Keratinocyte (primary cell): ENCODE data around the gene AIRE.

Source experiments
- EZH2 ChIP-seq: IDR thresholded peaks from one replicate; pipeline ENCODE4 v1.6.1; 2012; ENCODE audit warnings: inconsistent platforms, mild to moderate bottlenecking, low read length, moderate library complexity
- TF ChIP-seq, protein P1 (sequence below), 3 experiments: IDR thresholded peaks in 1 of 3; conservative IDR thresholded peaks in 1 of 3; optimal IDR thresholded peaks in 1 of 3; 2 replicates in 2 of 3; 3 replicates in 1 of 3; pipeline versions ENCODE3 to v1.5.1; 2011; ENCODE audit warnings: low read length in 3 of 3, mild to moderate bottlenecking in 3 of 3, moderate library complexity in 2 of 3, control low read depth in 1 of 3, inconsistent platforms in 1 of 3; ENCODE audit not compliant: insufficient read depth in 2 of 3; ENCODE audit errors: extremely low read depth in 1 of 3

DNA sequence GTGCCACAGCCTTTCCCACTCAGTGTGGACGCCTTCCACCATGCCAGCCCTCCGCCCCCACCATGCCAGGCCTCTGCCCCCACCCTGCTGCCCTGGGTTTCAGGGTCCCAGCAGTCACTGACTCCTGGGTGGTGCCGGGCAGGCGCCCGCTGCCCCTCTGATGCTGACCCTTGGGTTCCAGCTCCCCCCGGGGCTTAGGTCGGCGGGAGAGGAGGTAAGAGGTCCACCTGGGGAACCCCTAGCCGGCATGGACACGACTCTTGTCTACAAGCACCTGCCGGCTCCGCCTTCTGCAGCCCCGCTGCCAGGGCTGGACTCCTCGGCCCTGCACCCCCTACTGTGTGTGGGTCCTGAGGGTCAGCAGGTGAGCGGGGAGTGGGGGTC, 7.1 kb downstream of the AIRE start:
- TF ChIP-seq, protein P1, sequence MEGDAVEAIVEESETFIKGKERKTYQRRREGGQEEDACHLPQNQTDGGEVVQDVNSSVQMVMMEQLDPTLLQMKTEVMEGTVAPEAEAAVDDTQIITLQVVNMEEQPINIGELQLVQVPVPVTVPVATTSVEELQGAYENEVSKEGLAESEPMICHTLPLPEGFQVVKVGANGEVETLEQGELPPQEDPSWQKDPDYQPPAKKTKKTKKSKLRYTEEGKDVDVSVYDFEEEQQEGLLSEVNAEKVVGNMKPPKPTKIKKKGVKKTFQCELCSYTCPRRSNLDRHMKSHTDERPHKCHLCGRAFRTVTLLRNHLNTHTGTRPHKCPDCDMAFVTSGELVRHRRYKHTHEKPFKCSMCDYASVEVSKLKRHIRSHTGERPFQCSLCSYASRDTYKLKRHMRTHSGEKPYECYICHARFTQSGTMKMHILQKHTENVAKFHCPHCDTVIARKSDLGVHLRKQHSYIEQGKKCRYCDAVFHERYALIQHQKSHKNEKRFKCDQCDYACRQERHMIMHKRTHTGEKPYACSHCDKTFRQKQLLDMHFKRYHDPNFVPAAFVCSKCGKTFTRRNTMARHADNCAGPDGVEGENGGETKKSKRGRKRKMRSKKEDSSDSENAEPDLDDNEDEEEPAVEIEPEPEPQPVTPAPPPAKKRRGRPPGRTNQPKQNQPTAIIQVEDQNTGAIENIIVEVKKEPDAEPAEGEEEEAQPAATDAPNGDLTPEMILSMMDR (optimal IDR thresholded peaks at IDR 0.05 in 1 of 3, IDR thresholded peaks at IDR 0.05 in 1 of 3, conservative IDR thresholded peaks at IDR 0.05 in 1 of 3; ENCODE audit: extremely low read depth in 1 of 3, insufficient read depth in 2 of 3, low read length in 3 of 3) = no peak
- no peak for TF ChIP-seq EZH2
